A549 (cell line): ENCODE measurements around the gene IL19. TPM values are rescaled to one million over a fixed set of nuclear protein-coding genes. Genes with fewer than 3 reads are reported as not detected.

Experiments
- ATAC-seq, 2 experiments: fragments of 200-7000 bp in 1 of 2; fragments of >200 bp in 1 of 2; cut with Nextera tagmentation in 1 of 2; cut with Tn5 transposase in 1 of 2; 3 replicates each; pipeline versions ENCODE4 v1.8.0 to v1.9.1; 2018 to 2020; ENCODE audit warnings: mild to moderate bottlenecking in 1 of 2, moderate library complexity in 1 of 2
- CTCF ChIA-PET: fragments of 300-600 bp; sonication (Branson Sonifier 250); formaldehyde crosslinking; extraction: SDS; loops from one replicate; lab custom pipeline; 2021; ENCODE audit warnings: antibody characterized with exemption, inconsistent platforms; lab: Yijun Ruan, JAX
- POLR2A ChIA-PET: fragments of 350-600 bp; formaldehyde crosslinking; extraction: SDS; loops from one replicate; lab custom pipeline; 2021; ENCODE audit warnings: antibody characterized with exemption, inconsistent platforms; lab: Yijun Ruan, JAX
- DNase-seq, 2 experiments: peaks; one replicate each; pipeline versions ENCODE4 v3.0.0 to v3.0.0-alpha.2; 2011 to 2016; ENCODE audit warnings: low read depth in 1 of 2, low spot score in 1 of 2
- FAIRE-seq: peaks from 2 replicates; lab custom pipeline; 2011; peaks lifted over from hg19 to GRCh38; lab: Jason Lieb, UNC
- H3K27ac ChIP-seq, 2 experiments: fragments of >200 bp; sonication (Bioruptor Twin); formaldehyde crosslinking; 3 replicates each; pipeline ENCODE4 v1.5.1; 2016 to 2017
- H3K4me1 ChIP-seq: fragments of >200 bp; sonication (Bioruptor Twin); formaldehyde crosslinking; 3 replicates; pipeline ENCODE4 v1.6.1; 2016
- H3K4me2 ChIP-seq: fragments of >200 bp; sonication (Bioruptor Twin); formaldehyde crosslinking; 3 replicates; pipeline ENCODE4 v1.6.1; 2016
- H3K4me3 ChIP-seq: fragments of >200 bp; sonication (Bioruptor Twin); formaldehyde crosslinking; 3 replicates; pipeline ENCODE4 v1.5.1; 2016
- H3K9me3 ChIP-seq: fragments of >200 bp; sonication (Bioruptor Twin); formaldehyde crosslinking; 3 replicates; pipeline ENCODE4 v1.6.1; 2016
- CBX2 ChIP-seq: fragments of 200-600 bp; sonication (generic); IDR thresholded peaks from 2 replicates; pipeline ENCODE4 v1.6.1; 2016; ENCODE audit warnings: low read depth, mild to moderate bottlenecking, borderline replicate concordance
- CEBPB ChIP-seq, 2 experiments: fragments of >200 bp in 1 of 2; sonication (Bioruptor Twin) in 1 of 2; formaldehyde crosslinking in 1 of 2; IDR thresholded peaks; 2 replicates each; pipeline ENCODE4 v1.6.1; 2012 to 2016
- CHD4 ChIP-seq: fragments of 200-600 bp; sonication (generic); IDR thresholded peaks from 2 replicates; pipeline ENCODE4 v1.6.1; 2016; ENCODE audit warnings: antibody characterized with exemption, mild to moderate bottlenecking, borderline replicate concordance
- CTCF ChIP-seq: fragments of >200 bp; sonication (Bioruptor Twin); formaldehyde crosslinking; IDR thresholded peaks from 3 replicates; pipeline ENCODE4 v1.5.1; 2016
- EHMT2 ChIP-seq: fragments of 200-600 bp; sonication (generic); IDR thresholded peaks from 2 replicates; pipeline ENCODE4 v1.6.1; 2016; ENCODE audit warnings: antibody characterized with exemption, low read depth, mild to moderate bottlenecking, moderate library complexity
- EP300 ChIP-seq, 2 experiments: fragments of >200 bp; sonication (Bioruptor Twin); formaldehyde crosslinking; IDR thresholded peaks; 2 replicates in 1 of 2; 3 replicates in 1 of 2; pipeline ENCODE4 v1.6.1; 2016 to 2017
- FOSB ChIP-seq: fragments of 250-450 bp; sonication (Bioruptor Pico); IDR thresholded peaks from 2 replicates; pipeline ENCODE4 v1.5.0; 2020; ENCODE audit warnings: mild to moderate bottlenecking, moderate library complexity
- FOSL2 ChIP-seq, 2 experiments: fragments of 450-650 bp in 1 of 2; fragments of >200 bp in 1 of 2; sonication (Bioruptor Twin) in 1 of 2; formaldehyde crosslinking; IDR thresholded peaks; 2 replicates each; pipeline versions ENCODE4 v1.5.0 to v1.6.1; 2016 to 2020; ENCODE audit warnings: mild to moderate bottlenecking in 1 of 2, moderate library complexity in 1 of 2
- GATA3 ChIP-seq: IDR thresholded peaks from 2 replicates; pipeline ENCODE4 v1.6.1; 2012; ENCODE audit warnings: borderline replicate concordance
- HEYL ChIP-seq: fragments of 250-450 bp; sonication (Bioruptor Pico); IDR thresholded peaks from 2 replicates; pipeline ENCODE4 v1.8.0; 2021; ENCODE audit warnings: mild to moderate bottlenecking, moderate library complexity
- HMGXB4 ChIP-seq: fragments of 250-450 bp; sonication (Bioruptor Pico); IDR thresholded peaks from 2 replicates; pipeline ENCODE4 v1.5.0; 2021; ENCODE audit warnings: mild to moderate bottlenecking, moderate library complexity, borderline replicate concordance
- HOXA7 ChIP-seq: fragments of 250-450 bp; sonication (Bioruptor Pico); IDR thresholded peaks from 2 replicates; pipeline ENCODE4 v1.5.0; 2020; ENCODE audit warnings: mild to moderate bottlenecking, moderate library complexity
- HOXB5 ChIP-seq: fragments of 250-450 bp; sonication (Bioruptor Pico); IDR thresholded peaks from 2 replicates; pipeline ENCODE4 v1.5.0; 2020; ENCODE audit warnings: mild to moderate bottlenecking, moderate library complexity
- JUNB ChIP-seq: fragments of >200 bp; sonication (Bioruptor Twin); formaldehyde crosslinking; IDR thresholded peaks from 2 replicates; pipeline ENCODE4 v1.6.1; 2016
- KDM1A ChIP-seq: fragments of 200-600 bp; sonication (generic); IDR thresholded peaks from 2 replicates; pipeline ENCODE4 v1.6.1; 2016; ENCODE audit warnings: low read depth, mild to moderate bottlenecking
- KDM5A ChIP-seq: fragments of 200-600 bp; sonication (generic); IDR thresholded peaks from 2 replicates; pipeline ENCODE4 v1.6.1; 2016; ENCODE audit warnings: antibody characterized with exemption, mild to moderate bottlenecking
- MAFK ChIP-seq: fragments of 450-650 bp; IDR thresholded peaks from 2 replicates; pipeline ENCODE4 v1.6.1; 2014; ENCODE audit not compliant: partially characterized antibody
- MAX ChIP-seq: IDR thresholded peaks from 2 replicates; pipeline ENCODE4 v1.6.1; 2012
- MAZ ChIP-seq: fragments of 150-350 bp; IDR thresholded peaks from 2 replicates; pipeline ENCODE4 v1.6.1; 2014; ENCODE audit warnings: antibody characterized with exemption, low read depth, low read length, borderline replicate concordance
- MYC ChIP-seq: IDR thresholded peaks from 2 replicates; pipeline ENCODE4 v1.6.1; 2012; ENCODE audit warnings: mild to moderate bottlenecking, inconsistent platforms, low read length, improper control_type of control experiment, borderline replicate concordance
- NFE2L2 ChIP-seq: fragments of 150-350 bp; conservative IDR thresholded peaks from 2 replicates; pipeline ENCODE4 v1.6.1; 2014; ENCODE audit warnings: low read length
- NPAS2 ChIP-seq: fragments of 250-450 bp; sonication (Bioruptor Pico); IDR thresholded peaks from 2 replicates; pipeline ENCODE4 v1.8.0; 2022; ENCODE audit warnings: mild to moderate bottlenecking, moderate library complexity, borderline replicate concordance
- PHF8 ChIP-seq: fragments of 200-600 bp; sonication (generic); IDR thresholded peaks from 2 replicates; pipeline ENCODE4 v1.6.1; 2016; ENCODE audit warnings: low read depth, mild to moderate bottlenecking, antibody characterized with exemption, moderate library complexity, borderline replicate concordance
- POLR2A ChIP-seq: IDR thresholded peaks from 2 replicates; pipeline ENCODE4 v1.6.1; 2012; ENCODE audit warnings: mild to moderate bottlenecking, low read length
- POLR2AphosphoS2 ChIP-seq: conservative IDR thresholded peaks from 2 replicates; pipeline ENCODE4 v1.6.1; 2012; ENCODE audit warnings: low read length, improper control_type of control experiment, inconsistent platforms
- RFX5 ChIP-seq: fragments of 450-650 bp; IDR thresholded peaks from 2 replicates; pipeline ENCODE4 v1.7.1; 2014; ENCODE audit warnings: antibody characterized with exemption, mild to moderate bottlenecking, moderate library complexity
- RNF2 ChIP-seq: fragments of 200-600 bp; sonication (generic); IDR thresholded peaks from 2 replicates; pipeline ENCODE4 v1.6.1; 2016; ENCODE audit warnings: low read depth, mild to moderate bottlenecking, antibody characterized with exemption, moderate library complexity, borderline replicate concordance
- TFCP2L1 ChIP-seq: fragments of 250-450 bp; sonication (Bioruptor Pico); IDR thresholded peaks from 2 replicates; pipeline ENCODE4 v1.5.0; 2021; ENCODE audit warnings: mild to moderate bottlenecking
- USF2 ChIP-seq: fragments of 450-650 bp; IDR thresholded peaks from 2 replicates; pipeline ENCODE4 v1.6.1; 2014; ENCODE audit warnings: antibody characterized with exemption
- ZC3H11A ChIP-seq: fragments of 450-650 bp; IDR thresholded peaks from 2 replicates; pipeline ENCODE4 v1.6.1; 2014; ENCODE audit warnings: antibody characterized with exemption, mild to moderate bottlenecking
- WGBS: methylation state at CpG from one replicate; pipeline ENCODE4 v1.1.6; 2017; ENCODE audit errors: missing lambda C conversion rate; 5-methylcytosine and 5-hydroxymethylcytosine counted together
- polyA plus RNA-seq, 4 experiments: library from polyadenylated mRNA; depleted of rRNA in 3 of 4; stranded (reverse); fragments of >200 nt; fragmentation: RNase III in 1 of 4; extraction: RNeasy Plus Mini Kit Qiagen cat#74134 plus additional on column Dnase treatment in 1 of 4; gene quantifications; 2 replicates in 3 of 4; 3 replicates in 1 of 4; pipeline ENCODE4 v1.2.3, GENCODE V29; 2011 to 2017

Gene IL19
- polyA plus RNA-seq, 2 of the 4 experiments (the other 2 are of a cell fraction): not detected

- no peak for FAIRE-seq
- no peaks in the 10 kb centered on the region for H3K9me3 ChIP-seq
- WGBS: 61% methylated on average over 4 of the region's 4 CpGs
- no peak for ATAC-seq
- DNase-seq: no peak
- no peak overlapping the region for H3K4me3 ChIP-seq
- no peak for TF ChIP-seq MAFK
- no peak for TF ChIP-seq KDM1A
- no peak for TF ChIP-seq NPAS2 (CRISPR knock-in tag)
- no peak for TF ChIP-seq RFX5
- no peak for TF ChIP-seq KDM5A
- no peak for TF ChIP-seq MAX
- TF ChIP-seq NFE2L2: no peak
- TF ChIP-seq MAZ: no peak
- no peak for TF ChIP-seq HOXA7 (CRISPR knock-in tag)
- no peak for TF ChIP-seq CTCF
- TF ChIP-seq CHD4: no peak
- TF ChIP-seq ZC3H11A: no peak
- no peak for TF ChIP-seq POLR2AphosphoS2
- TF ChIP-seq EHMT2: no peak
- no peak for TF ChIP-seq USF2
- no peak for TF ChIP-seq MYC
- TF ChIP-seq HMGXB4 (CRISPR knock-in tag): no peak
- no peak for TF ChIP-seq GATA3
- TF ChIP-seq JUNB: no peak
- TF ChIP-seq PHF8: no peak
- ChIA-PET POLR2A (no interaction called here), CTCF (interaction anchor here (1.0 to 2.3 kb wide), 4 partner anchors 8 to 136 kb away, joined by 3 to 9 read pairs (median 6); no protein-coding TSS in a partner anchor)
- H3K4me1 ChIP-seq: no peaks in the 10 kb centered on the region
- no peak overlapping the region for H3K4me2 ChIP-seq
- H3K27ac ChIP-seq: no peak overlapping the region
These were observed 5.7 kb downstream of the IL19 start for GRCh38 chr1:206776229-206776628.

GRCh38 chr1:206778031-206778430 is 7.5 kb downstream of the IL19 start:
- no peak for TF ChIP-seq CEBPB (IDR thresholded peaks at IDR 0.05)
- no peak for TF ChIP-seq CBX2
- TF ChIP-seq FOSL2 (IDR thresholded peaks at IDR 0.05): no peak
- no peak for TF ChIP-seq FOSL2 (CRISPR knock-in tag; IDR thresholded peaks at IDR 0.05)
- TF ChIP-seq POLR2A: no peak
- no peak for TF ChIP-seq GATA3
- TF ChIP-seq HOXA7 (CRISPR knock-in tag): no peak
- TF ChIP-seq RNF2: no peak
- no peak for TF ChIP-seq HMGXB4 (CRISPR knock-in tag)
- TF ChIP-seq FOSB (CRISPR knock-in tag): no peak
- TF ChIP-seq HEYL (CRISPR knock-in tag): no peak
- TF ChIP-seq CHD4: no peak
- no peak for TF ChIP-seq JUNB
- no peak for TF ChIP-seq MAX
- TF ChIP-seq MYC: no peak
- no peak for TF ChIP-seq RFX5
- TF ChIP-seq MAZ: no peak
- TF ChIP-seq EP300 (IDR thresholded peaks at IDR 0.05): no peak
- TF ChIP-seq HOXB5 (CRISPR knock-in tag): no peak
- TF ChIP-seq TFCP2L1 (CRISPR knock-in tag): no peak
- no peak for DNase-seq
- no peak for FAIRE-seq
- Histone ChIP-seq H3K4me1 (no peaks in the 10 kb centered on the region), H3K4me3 (no peak overlapping the region), H3K4me2 (no peak overlapping the region), H3K9me3 (no peaks in the 10 kb centered on the region), H3K27ac (no peak overlapping the region)
- ChIA-PET CTCF (interaction anchor here (1.1 to 2.1 kb wide), 5 partner anchors 8 to 51 kb away, joined by 3 to 9 read pairs (median 3); partner anchors contain the start of gene IL19), POLR2A (no interaction called here)
- no peak for ATAC-seq
- WGBS: 62% methylated on average over 7 of the region's 7 CpGs
